Measurements from ENCODE around the gene PAFAH1B2. TPM values are rescaled to one million over a fixed set of nuclear protein-coding genes. Genes with fewer than 3 reads are reported as not detected.
A peak's percentile ranks its signal among the peaks of the same experiment; 100 is the strongest.
"Not testable (repeated sequence)": the region's sequence is repeated elsewhere in the genome, so short reads cannot be mapped to it uniquely, and the experiment has no call there.

The PAFAH1B2 gene, protein sequence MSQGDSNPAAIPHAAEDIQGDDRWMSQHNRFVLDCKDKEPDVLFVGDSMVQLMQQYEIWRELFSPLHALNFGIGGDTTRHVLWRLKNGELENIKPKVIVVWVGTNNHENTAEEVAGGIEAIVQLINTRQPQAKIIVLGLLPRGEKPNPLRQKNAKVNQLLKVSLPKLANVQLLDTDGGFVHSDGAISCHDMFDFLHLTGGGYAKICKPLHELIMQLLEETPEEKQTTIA
- 10 to 100 TPM in 2 of 3 donors, 1 to 10 TPM in 1; 8.1 to 35.5 (median 22.2) TPM for polyA plus RNA-seq

DNA sequence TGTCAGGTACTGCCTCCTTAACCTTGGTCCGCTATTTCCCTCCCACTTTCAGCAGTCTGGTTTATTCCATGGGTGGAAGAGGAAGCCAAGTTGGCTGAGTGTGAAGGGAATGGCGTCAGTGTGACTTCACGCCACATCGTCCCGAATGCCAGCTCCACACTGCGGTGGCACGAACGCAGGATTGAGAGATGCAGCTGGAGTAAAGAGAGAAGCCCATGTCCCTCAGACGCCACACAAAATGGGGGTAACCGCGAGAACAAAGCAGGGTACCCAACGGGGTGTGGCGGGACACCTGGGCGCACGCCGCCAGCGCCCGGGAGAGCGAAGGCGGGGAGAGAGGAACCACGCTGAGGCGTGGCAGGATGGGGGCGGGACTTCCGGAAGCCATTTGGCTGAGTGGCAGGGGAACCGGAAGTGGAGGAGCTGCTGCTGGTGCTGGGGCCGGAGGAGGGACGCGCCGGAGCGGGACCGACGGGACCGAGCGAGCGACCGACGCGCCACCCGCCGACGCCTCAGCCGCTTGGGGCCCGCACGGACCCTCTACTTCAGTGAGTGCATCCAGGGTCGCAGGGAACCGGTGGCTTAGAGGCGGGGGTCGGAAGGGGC lies at the start of gene PAFAH1B2:
Gene PAFAH1B2, plus strand, starts transcription at position 417 of the 606 bp plus-strand sequence. CDS start 8,161 bp downstream, outside the sequence.
- 0 to 1% (median 0%) methylated on average over 45 to 48 of the region's 48 CpGs for whole genome bisulfite sequencing, 3 donors
- H3K27ac ChIP-seq (ENCODE audit: low read depth, low read length), result no peak within 1 kb of the TSS

DNA sequence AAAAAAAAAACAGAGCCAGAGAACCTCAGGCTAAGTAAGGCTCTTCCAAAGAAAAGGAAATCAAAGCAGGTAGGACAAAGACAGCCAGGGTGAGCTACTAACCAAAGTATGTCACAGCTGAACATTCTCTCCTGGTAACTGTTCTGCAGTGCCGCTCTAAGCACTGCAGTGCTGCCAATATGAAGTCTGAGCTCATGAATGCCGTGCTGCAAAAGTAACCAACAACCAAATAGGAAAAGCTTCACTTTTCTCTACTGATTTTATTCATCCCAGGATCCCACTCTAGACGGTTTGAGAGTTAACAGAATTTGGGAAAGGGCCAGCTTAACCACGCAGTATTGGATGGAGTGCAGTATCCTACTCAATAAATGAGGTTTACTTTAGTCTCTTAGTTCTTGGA lies 49.3 kb upstream of the PAFAH1B2 start:
- 16 to 37% (median 28%) methylated on average over 4 of the region's 4 CpGs for WGBS, 3 donors
- H3K27ac ChIP-seq (ENCODE audit: low read depth, low read length), result no peak overlapping the region

DNA sequence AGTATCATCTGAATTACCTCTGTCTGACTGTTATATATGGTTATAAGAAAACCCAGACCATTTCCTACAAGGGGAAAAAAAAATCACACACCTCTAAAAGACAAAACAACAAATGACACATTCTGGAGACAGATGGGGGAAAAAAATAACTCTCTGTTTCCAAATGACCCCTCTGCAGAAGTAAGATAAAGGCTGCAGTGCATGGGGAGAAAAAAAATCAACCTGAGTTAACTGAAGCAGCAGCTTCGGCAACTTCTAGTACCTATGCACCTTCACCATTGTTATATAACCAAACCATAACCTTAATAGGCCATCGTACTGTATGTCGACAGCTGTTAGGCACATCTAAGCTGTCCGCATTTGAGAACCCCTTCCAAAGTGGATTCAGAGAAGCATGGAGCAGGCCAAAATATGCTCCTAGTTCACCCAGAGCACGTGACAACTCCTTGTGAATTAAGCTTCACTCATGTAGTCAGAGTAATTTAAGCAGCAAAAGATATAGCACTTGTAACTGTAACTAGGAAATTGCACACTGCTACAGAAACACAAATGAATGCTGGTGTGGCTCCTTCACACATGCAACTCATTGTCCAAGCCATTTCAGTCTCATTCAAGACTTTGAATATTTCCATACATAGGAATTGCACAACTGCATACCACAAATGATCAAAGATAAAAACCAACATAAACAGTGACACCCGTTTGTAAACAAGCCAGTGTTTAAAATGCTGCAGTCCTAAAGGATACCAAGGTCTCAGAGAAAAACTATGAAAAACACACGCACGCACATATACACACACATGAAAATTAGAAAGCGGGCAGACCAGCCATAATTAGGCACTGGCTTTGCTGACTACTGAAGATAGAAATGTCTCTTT lies 48.6 kb upstream of the PAFAH1B2 start:
- H3K27ac ChIP-seq (ENCODE audit: low read depth, low read length), result no peak overlapping the region
- 30 to 56% (median 54%) methylated on average over 9 of the region's 9 CpGs for WGBS, 3 donors

DNA sequence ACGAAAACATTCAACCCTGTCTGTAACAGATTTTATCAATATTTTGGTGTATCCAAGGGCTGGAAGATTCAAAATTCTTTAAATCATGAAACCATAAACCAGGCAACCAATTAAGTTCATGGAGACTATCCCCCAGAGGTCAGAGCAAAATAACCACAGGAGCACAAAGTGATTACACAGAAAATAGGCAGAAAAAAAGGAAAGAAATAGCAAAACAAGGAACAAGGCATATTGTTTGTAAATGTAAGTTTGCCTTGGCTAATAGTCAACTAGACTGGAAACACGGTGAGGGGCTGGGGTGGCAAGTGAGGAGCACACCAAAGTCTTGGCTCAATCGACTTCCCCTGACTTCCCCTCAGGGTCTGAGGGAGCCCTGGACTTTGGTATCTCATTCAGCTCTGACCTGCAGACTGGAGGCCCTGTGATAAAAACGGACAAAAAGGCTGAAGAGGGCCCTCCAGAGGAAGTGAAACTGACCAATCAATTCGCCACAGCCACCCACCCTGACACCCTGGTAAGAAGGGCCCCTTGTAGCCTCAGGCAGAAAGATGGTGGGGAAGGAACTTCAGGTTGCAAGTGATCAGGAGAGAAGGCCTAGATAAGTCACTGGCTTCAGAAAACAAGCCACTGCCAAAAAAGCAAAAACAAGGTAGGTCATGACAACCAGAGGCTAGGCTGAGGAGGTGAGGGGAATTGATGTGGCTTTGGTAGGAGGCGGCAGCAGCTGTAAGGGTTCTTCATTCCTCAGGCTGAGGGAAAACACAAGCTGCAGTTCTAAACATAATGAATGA lies 47.7 kb upstream of the PAFAH1B2 start:
- H3K27ac ChIP-seq (ENCODE audit: low read depth, low read length), result no peak overlapping the region
- 39 to 43% (median 39%) methylated on average over 6 of the region's 6 CpGs for WGBS, 3 donors

DNA sequence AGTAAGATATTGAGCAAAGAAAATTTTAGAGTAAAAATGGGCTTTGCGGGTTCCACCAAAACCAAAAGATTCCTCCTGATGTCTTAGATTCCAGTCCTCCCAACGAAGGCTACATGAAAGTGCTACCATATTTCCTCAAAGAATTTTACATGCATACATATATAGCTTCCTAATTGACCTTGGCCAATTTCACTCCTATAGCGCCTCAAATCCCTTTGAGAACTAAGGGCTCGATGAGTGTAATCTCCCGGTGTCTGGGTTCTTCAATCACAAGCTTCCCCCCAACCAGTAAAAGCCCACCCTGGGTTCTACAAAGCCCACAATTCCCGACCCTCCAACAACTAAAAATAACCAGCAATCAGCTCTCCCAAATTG lies 47.1 kb upstream of the PAFAH1B2 start:
- WGBS, 3 donors, result 41 to 45% (median 44%) methylated on average over 6 of the region's 6 CpGs
- H3K27ac ChIP-seq (ENCODE audit: low read depth, low read length), result no peak overlapping the region

DNA sequence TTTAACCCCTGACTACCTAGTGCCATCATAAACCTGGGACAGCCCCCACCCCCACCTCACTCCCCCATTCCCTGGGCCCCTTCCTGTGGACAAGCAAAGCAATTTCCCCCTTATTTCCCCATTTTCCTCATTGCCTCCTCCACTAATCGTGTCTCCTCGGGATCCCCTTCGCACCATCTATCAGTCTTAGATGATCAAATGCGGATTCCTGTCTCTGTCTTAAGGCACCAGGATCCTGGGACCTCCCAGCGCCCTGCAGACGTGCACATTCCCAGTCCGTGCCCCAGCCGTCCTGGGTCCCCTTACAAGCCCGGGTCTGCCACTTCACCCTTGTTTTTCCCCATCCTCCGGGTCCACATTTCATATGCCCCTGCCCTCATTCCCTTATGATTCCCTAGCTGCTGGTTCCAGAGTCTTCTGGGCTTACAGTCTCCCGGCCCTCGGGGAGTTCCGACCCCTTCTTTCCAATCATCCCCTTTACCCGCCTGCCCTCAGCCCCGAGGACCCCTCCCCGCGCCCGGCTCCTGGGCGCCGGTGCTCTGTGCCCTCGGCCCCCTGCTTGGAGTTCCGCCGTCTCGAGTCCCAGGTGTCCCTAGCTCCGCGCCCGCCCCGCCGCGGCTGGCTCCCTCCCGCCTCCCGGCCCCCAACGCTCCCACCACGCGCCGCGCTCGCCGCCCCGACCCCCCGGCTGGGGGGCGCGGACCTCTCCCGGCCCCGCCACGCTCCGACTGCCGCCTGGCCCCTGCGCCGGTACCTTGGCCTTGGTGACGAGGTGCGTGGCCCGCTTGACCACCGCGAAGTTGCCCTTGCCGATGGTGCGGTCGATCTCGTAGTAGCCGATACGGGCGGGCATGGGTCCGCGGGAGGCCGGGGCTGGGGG lies 46.5 kb upstream of the PAFAH1B2 start:
- WGBS, 3 donors, result 1 to 2% (median 1%) methylated on average over 44 to 65 of the region's 65 CpGs
- H3K27ac ChIP-seq (ENCODE audit: low read depth, low read length), result peak overlapping the region; percentile 80

DNA sequence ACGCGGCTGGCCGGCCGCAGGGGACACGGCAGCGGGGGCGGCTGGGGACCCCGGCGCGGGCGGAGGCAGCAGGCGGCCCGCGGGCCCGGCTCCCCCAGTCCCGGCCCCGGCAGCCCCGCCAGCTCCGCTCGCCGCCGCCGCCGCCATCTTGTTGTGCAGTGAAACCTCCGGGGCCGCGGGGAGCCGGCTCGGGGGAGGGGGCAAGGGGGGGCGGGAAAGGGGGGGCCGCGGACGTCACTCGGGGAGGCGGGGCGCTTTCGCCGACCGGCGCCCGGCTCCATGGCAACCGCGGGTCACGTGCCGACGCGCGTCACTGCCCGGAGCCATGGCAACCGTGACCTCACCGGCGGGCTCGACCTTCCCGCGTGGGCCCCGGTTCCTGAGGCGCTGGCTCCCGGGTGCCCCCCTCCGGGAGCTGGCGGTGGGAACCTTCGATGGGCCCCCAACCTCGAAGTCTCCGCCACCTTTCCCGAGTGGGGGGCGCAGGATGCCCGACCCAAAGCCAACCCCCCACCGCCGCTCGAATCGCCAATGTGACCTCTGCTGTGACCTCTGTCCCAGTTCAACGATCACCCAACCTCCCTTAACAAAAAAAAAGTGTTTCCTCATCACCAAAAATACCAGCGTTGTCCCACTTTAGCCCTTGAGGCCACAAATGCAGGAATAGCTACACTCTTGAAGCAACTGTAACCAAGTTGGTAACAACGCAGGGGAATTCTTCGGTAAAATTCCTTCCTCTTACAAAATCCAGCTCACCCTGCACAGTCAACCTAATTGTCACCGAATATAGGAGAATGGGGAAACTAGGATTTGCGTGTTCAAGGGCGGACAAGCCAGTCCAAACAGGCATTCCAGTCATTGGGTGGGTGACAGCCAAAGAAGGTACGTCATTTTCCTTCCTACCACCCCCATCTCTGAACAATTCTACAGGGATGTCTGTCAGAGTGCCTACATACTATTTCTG lies 45.5 kb upstream of the PAFAH1B2 start, which contains the start of gene SIK3:
Gene SIK3, minus strand, starts transcription at position 160 of the 964 bp plus-strand sequence. Its CDS starts 13 bp downstream, at position 147.
- H3K27ac ChIP-seq (ENCODE audit: low read depth, low read length), result peak within 1 kb of the TSS; percentile 80
- WGBS, 3 donors, result 1 to 2% (median 2%) methylated on average over 29 to 77 of the region's 78 CpGs

DNA sequence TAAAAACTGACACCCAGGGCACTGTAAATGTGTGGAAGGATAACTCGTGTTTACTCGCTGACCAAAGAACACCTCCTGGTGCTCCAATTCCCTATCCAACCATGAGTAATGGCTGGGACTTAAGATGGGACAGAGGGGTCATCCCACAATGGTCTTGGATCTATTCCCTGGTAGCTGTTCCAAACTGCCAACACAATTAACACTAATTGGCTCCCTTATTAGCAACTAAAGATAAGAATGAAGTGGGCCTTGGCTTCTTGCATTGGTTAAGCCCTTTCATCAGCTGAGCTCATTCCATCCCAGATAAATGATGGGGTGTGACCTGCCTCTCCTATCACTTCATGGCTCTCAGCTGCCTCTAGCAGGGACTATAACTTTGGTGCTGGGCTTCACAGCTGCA lies 44.4 kb upstream of the PAFAH1B2 start:
- WGBS, 3 donors, result 60 to 82% (median 75%) methylated on average over 2 of the region's 2 CpGs
- no peak overlapping the region for H3K27ac ChIP-seq (ENCODE audit: low read depth, low read length)

DNA sequence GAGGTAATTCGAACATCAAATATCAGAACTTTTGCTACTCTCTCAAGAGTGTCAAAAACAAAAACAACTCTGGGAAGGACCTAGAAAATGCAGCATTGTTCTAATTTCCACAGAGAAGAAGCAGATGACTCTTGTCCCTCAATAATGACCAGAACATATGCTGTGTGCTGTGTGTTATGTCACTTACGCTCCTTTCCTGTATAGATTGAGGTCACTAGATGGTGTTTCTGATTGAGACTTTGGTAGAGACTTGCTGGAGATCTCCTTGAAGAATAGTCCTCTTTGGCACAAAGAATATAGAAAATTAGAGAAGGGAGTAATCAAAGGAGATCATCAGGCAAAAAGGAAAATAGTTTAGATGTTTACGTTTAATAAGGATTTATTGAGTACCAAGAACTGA lies 43.5 kb upstream of the PAFAH1B2 start:
- WGBS, 3 donors, result 89 to 90% (median 90%) methylated on average over 3 of the region's 3 CpGs
- no peak overlapping the region for H3K27ac ChIP-seq (ENCODE audit: low read depth, low read length)

DNA sequence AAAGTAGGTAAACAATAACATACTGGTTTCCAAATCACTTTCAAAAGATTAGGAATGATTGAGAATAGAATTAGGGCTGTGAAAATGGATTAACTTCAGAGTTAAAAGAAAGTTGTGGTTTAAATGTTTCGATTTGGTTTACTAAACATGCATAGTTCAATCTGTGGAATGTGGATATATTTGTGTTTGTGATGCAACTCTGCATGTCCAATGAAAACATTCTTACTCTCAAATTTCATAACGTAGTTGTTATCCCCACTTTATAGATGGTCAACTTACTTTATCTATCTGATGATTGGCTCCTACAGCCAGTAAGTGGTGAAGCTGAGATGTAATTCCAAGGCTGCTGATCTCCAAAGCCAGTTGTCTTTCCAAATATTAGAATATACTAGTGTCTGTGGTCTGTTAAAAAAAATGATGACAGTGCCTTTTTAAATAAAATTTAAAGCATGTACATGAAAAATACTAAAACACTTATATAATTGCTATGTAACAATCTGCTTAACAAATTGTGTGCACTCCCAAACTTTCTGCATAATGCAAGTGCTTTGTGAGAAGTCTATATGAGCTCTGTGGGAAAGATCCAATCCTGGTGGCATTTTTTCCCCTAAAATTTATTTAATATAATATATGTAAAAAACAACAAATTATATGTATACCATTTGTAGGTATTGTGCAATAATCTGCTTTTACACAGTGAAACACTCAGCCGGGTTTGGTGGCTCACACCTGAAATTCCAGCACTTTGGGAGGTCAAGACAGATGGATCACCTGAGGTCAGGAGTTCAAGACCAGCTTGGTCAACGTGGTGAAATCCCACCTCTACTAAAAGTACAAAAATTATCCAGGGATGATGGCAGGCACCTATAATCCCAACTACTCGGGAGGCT lies 36.1 kb upstream of the PAFAH1B2 start:
- no peak overlapping the region for H3K27ac ChIP-seq (ENCODE audit: low read depth, low read length)
- 56 to 67% (median 66%) methylated on average over 5 of the region's 5 CpGs for WGBS, 3 donors

DNA sequence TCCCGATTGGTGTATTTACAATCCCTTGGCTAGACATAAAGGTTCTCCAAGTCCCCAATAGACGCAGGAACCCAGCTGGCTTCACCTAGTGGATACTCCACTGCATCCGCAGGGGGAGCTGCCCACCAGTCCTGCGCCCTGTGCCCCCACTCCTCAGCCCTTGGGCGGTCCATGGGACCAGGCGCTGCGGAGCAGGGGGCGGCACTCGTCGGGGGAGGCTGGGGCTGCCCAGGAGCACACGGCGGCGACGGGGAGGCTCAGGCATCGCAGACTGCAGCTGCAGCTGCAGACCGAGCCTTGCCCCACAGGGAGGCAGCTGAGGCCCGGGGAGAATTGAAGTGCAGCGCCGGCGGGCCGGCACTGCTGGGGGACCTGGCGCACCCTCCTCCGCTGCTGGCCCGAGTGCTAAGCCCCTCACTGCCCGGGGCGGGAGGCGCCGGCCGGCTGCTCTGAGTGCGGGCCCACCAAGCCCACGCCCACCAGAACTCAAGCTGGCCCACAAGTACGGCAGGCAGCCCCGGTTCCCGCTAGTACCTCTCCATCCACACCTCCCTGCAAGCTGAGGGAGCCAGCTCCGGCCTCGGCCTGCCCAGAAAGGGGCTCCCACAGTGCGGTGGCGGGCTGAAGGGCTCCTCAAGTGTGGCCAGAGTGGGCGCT lies 33.7 kb upstream of the PAFAH1B2 start:
- no peak overlapping the region for H3K27ac ChIP-seq (ENCODE audit: low read depth, low read length)
- 94 to 96% (median 95%) methylated on average over 29 to 39 of the region's 39 CpGs for WGBS, 3 donors

DNA sequence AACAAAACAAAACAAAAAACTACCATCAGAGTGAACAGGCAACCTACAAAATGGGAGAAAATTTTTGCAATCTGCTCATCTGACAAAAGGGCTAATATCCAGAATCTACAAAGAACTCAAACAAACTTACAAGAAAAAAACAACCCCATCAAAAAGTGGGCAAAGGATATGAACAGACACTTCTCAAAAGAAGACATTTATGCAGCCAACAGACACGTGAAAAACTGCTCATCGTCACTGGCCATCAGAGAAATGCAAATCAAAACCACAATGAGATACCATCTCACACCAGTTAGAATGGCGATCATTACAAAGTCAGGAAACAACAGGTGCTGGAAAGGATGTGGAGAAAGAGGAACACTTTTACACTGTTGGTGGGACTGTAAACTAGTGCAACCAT lies 31.6 kb upstream of the PAFAH1B2 start:
- H3K27ac ChIP-seq (ENCODE audit: low read depth, low read length), result not testable (repeated sequence)
- WGBS, 3 donors, result 37 to 77% (median 40%) methylated on average over 3 of the region's 3 CpGs

DNA sequence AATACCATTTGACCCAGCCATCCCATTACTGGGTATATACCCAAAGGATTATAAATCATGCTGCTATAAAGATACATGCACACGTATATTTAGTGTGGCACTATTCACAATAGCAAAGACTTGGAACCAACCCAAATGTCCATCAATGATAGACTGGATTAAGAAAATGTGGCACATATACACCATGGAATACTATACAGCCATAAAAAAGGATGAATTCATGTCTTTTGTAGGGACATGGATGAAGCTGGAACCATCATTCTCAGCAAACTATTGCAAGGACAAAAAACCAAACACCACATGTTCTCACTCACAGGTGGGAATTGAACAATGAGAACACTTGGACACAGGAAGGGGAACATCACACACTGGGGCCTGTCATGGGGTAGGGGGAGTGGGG lies 31.1 kb upstream of the PAFAH1B2 start:
- 76 to 81% (median 77%) methylated on average over 1 of the region's 1 CpG for WGBS, 3 donors

DNA sequence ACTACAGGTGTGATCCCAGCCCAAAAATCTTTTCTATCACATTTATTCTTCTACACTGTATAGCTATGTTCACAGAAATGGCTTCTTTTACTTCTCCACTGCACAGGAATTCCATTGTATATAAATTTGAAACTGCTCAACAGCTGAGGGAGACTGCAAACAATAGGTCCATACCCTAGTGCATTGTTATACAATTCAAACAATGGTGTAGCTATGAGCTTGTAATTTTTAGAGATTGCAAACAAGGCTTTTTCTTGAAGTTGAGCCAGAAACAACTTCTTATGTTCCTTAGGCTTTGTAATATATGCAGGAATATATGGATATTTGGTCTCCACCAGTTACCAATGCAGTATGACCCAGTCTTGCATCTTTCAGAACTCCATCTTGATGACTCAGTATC lies 26.4 kb upstream of the PAFAH1B2 start:
- H3K27ac ChIP-seq (ENCODE audit: low read depth, low read length), result no peak overlapping the region

More for the DNA sequence above, 31.1 kb upstream of the PAFAH1B2 start:
- H3K27ac ChIP-seq (ENCODE audit: low read depth, low read length), result not testable (repeated sequence)

DNA sequence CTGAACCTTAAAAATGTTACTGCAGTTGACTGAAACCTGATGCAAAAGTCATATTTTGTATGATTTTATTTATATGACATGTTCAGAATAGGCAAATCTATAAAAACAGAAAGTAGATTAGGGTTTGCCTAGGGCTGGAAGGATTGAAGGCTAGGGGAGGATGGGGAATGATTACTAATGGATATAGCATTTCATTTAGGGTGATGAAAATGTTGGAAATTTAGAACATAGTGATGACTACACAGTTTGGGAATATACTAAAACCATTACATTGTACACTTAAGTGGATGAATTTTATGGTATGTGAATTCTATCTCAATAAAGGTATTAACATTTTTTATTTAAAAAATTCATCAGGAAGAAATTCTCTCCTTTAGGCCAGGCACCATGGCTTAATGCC lies 22.9 kb upstream of the PAFAH1B2 start:
- H3K27ac ChIP-seq (ENCODE audit: low read depth, low read length), result no peak overlapping the region
